ENCODE results near the gene SEC16A. TPM values are rescaled to one million over a fixed set of nuclear protein-coding genes. Genes with fewer than 3 reads are reported as not detected.

SEC16A gene
- total RNA-seq, 4 donors from 2014 or later = 47.7 to 73.8 (median 62.5) TPM

DNA sequence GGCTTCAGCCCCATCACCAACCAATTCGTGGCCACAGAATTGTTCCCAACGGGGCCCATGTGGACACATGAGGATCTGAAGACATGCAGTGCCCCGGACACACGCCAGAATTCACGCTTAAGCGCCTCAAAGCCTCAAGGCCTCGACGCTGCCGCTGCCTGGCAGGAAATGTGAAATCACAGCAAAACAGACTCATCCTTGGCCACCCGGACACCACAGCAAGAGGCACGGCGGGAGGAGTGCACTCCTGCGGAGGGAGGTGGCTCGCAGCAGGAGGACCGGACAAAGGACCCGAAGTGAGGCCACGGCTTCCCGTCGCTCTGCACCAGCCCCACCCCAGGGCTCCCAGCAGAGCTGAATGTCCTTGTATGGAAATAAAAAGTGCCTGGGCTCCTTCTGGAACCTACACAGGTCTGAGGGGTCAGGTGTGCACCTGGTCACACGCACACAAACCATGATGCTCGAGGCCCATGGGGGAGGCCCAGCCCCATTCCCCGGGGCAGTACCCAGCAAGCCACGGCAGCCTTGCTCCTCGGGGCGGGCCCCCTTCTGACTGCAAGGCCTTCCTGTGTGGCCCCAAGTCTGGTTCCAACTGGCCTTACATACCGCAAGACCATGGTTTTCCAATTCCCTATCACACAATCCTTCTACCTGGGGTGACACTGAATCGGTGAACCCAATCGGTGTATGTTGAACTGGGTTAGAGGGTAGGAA is 10.0 kb downstream of the SEC16A start:
- Histone ChIP-seq H3K36me3 (peaks cover 68 to 92% of the 10 kb centered on the region in 2 donors), H3K27ac (no peak overlapping the region), H3K9me3 (no peaks in the 10 kb centered on the region), H3K27me3 (no peaks in the 10 kb centered on the region), H3K4me3 (replicated peaks in 1 of 3) (no peak overlapping the region), H3K4me1 (no peaks in the 10 kb centered on the region)
- intact Hi-C loops (cut with DNase I) = no loop called here
- DNase-seq = no peak
- TF ChIP-seq POLR2A (IDR thresholded peaks at IDR 0.05) = no peak
- TF ChIP-seq, protein P1, sequence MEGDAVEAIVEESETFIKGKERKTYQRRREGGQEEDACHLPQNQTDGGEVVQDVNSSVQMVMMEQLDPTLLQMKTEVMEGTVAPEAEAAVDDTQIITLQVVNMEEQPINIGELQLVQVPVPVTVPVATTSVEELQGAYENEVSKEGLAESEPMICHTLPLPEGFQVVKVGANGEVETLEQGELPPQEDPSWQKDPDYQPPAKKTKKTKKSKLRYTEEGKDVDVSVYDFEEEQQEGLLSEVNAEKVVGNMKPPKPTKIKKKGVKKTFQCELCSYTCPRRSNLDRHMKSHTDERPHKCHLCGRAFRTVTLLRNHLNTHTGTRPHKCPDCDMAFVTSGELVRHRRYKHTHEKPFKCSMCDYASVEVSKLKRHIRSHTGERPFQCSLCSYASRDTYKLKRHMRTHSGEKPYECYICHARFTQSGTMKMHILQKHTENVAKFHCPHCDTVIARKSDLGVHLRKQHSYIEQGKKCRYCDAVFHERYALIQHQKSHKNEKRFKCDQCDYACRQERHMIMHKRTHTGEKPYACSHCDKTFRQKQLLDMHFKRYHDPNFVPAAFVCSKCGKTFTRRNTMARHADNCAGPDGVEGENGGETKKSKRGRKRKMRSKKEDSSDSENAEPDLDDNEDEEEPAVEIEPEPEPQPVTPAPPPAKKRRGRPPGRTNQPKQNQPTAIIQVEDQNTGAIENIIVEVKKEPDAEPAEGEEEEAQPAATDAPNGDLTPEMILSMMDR (IDR thresholded peaks at IDR 0.05) = no peak
- 90 to 95% methylated on average over 23 to 27 of the region's 28 CpGs for WGBS, 2 donors

- Histone ChIP-seq H3K27ac (no peak overlapping the region), H3K9me3 (no peaks in the 10 kb centered on the region), H3K27me3 (no peaks in the 10 kb centered on the region), H3K36me3 (peaks cover 69 to 92% of the 10 kb centered on the region in 2 donors), H3K4me3 (replicated peaks in 1 of 3) (no peak overlapping the region), H3K4me1 (no peaks in the 10 kb centered on the region)
- TF ChIP-seq, protein P1 (IDR thresholded peaks at IDR 0.05) = no peak
- 93 to 96% methylated on average over 10 to 18 of the region's 19 CpGs for WGBS, 2 donors
- intact Hi-C loops (cut with DNase I) = no loop called here
- no peak for DNase-seq
Measured at GRCh38 chr9:136471802-136472487, 10.9 kb downstream of the SEC16A start.

- no peaks in the 10 kb centered on the region for H3K4me1 ChIP-seq
- H3K4me3 ChIP-seq (replicated peaks in 1 of 3) = no peak overlapping the region
- no peak overlapping the region for H3K27ac ChIP-seq
- DNase-seq = no peak
- H3K27me3 ChIP-seq = no peaks in the 10 kb centered on the region
- intact Hi-C loops (cut with DNase I) = no loop called here
- no peak for TF ChIP-seq POLR2A (IDR thresholded peaks at IDR 0.05)
- TF ChIP-seq, protein P1 (IDR thresholded peaks at IDR 0.05) = no peak
- 92 to 97% methylated on average over 12 of the region's 12 CpGs for WGBS, 2 donors
- H3K36me3 ChIP-seq = peaks cover 69 to 92% of the 10 kb centered on the region in 2 donors
- H3K9me3 ChIP-seq = no peaks in the 10 kb centered on the region
Measured at GRCh38 chr9:136470792-136471469, 11.9 kb downstream of the SEC16A start.

DNA sequence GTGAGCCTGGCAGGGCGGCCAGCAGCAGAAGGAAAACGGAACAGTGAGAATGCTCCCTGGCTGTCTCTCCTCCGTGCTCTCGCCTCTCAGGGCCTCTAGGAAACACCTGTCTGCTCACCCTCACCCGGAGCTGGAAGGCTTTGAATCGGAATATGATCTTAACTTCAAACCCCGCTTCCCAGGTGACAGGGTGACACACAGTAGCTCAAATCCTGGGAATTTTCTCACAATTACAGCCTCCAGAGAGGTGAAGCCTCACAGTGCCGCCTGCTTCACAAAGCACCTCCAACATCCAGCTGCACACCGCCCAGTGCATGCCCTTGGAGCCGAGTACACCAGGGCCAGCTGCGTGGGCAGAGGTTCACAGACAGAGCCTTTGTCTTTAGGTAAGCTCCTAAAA is 12.5 kb downstream of the SEC16A start:
- no peaks in the 10 kb centered on the region for H3K9me3 ChIP-seq

More for the DNA sequence above, 12.5 kb downstream of the SEC16A start:
- Histone ChIP-seq H3K4me1 (no peaks in the 10 kb centered on the region), H3K4me3 (replicated peaks in 1 of 3) (no peak overlapping the region), H3K36me3 (peaks cover 69 to 92% of the 10 kb centered on the region in 2 donors), H3K27me3 (no peaks in the 10 kb centered on the region), H3K27ac (no peak overlapping the region)
- no peak for DNase-seq
- intact Hi-C loops (cut with DNase I) = no loop called here
- TF ChIP-seq, protein P1 (IDR thresholded peaks at IDR 0.05) = no peak
- TF ChIP-seq POLR2A (IDR thresholded peaks at IDR 0.05) = no peak
- 94 to 95% methylated on average over 10 to 11 of the region's 11 CpGs for WGBS, 2 donors

All from thyroid gland (tissue), 4 donors.